RCC 7860 (cell line): ENCODE measurements around the gene ABLIM2.
"Not testable (repeated sequence)": the region's sequence is repeated elsewhere in the genome, so short reads cannot be mapped to it uniquely, and the experiment has no call there.

Source experiments
- DNase-seq: peaks from one replicate; pipeline ENCODE4 v3.0.0-alpha.2; 2015; ENCODE audit warnings: low spot score
- FAIRE-seq: peaks from 2 replicates; lab custom pipeline; 2012; peaks lifted over from hg19 to GRCh38; lab: Jason Lieb, UNC

The ABLIM2 gene

DNA sequence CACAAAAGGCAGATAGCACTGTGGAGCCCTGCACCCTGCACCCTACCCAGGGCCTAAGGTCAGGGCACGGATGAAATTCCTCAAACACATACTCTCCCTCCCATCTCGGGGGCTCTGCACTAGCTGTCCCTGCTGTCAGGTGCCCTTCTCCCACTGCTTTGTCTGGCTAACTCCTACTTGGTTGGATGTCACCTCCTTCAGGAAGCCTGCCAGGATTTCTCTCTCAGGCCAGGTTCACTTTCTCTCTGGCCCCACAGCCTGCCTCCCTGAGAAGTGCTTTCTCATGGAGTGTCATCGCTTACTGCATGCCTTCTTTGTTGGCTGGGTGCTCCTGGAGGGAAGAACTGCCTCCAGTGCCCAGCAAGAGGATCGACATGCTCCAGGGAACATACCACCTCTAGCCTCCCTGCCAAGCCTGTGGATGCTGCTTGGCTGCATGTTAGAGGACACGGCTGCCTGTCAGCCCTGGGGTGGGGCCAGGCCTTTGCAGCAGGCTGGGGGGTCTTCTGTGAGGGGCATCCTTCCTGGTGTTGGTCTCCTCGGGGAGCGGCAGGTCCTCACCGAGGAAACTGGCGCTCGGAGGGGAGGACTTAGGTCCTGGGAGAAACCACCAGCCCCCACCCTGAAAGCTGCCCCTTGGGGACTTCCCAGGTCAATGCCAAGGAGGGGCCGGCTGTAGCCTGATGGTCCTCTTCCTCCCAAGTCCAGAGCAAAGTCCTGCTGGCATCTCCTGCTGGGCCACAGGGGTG is 15.0 kb downstream of the ABLIM2 start:
- DNase-seq = no peak
- no peak for FAIRE-seq

DNA sequence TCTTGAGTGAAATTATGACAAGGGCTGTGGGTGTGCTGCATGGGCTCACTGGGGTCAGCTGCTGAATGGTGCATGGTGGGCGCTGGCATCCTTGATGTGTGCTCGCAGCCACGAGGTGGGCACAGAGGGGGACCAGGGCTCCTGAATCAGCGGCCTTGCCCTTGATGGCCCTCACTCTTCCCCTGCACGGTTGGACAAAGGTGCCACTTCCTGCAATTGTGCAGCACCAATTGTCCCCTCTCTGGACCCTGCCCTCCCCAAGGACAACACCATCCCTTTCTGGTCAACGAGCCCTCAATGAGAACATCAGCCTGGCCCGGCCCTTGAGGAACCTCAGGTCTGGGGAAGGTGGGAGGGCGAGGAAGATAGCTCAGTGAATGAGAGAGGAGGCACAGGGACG is 16.1 kb downstream of the ABLIM2 start:
- no peak for FAIRE-seq

DNA sequence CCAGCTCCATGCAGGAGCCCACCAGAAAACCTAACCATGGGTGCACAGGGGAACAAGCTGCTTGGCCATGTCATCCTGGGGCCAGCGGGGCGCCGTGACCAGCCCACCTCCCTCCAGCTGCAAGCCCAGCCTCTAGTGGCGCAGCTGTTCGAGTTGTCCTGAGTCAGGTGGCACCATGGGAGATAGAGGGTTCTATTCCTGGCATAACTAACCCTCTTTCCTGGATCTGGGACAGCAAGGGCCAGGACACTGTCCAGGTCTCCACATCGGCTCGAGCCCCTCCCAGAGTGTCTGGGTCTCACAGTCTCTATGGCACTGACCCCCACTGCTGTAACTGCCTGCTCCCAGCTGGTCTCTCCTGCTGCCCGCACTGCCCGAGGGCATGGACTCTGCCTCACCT is 16.7 kb downstream of the ABLIM2 start:
- no peak for DNase-seq
- no peak for FAIRE-seq

More for the DNA sequence above, 16.1 kb downstream of the ABLIM2 start:
- DNase-seq = no peak

DNA sequence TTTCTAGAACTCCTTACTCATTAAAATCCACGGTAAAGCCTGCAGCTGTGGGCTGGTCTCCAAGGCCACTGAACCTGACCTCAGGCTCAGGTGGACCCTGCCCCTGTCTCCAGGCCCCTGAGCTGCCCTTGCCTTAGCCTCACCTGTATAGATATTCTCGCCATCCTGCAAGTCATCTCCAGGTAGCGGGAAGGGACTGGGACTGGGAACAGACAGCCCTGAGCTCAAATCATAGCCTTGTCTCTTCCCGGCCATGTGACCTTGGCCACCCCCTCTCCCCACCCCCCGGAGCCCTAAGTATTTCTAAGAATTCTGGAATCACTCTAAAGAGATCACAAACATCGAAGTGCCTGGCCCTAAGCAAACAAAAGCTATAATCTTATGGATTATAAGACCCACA is 17.7 kb downstream of the ABLIM2 start:
- FAIRE-seq (no peak), DNase-seq (no peak)

DNA sequence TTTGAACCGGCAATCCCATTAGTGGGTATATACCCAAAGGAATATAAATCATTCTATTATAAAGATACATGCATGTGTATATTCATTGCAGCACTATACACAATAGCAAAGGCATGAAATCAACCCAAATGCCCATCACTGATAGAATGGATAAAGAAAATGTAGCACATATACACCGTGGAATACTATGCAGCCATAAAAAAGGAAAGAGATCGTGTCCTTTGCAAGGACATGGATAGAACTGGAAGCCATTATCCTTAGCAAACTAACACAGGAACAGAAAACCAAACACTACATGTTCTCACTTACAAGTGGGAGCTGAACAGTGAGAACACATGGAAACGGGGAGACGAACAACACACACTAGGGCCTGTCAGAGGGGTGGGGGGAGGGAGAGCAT is 18.9 kb downstream of the ABLIM2 start:
- DNase-seq, FAIRE-seq: not testable (repeated sequence)

DNA sequence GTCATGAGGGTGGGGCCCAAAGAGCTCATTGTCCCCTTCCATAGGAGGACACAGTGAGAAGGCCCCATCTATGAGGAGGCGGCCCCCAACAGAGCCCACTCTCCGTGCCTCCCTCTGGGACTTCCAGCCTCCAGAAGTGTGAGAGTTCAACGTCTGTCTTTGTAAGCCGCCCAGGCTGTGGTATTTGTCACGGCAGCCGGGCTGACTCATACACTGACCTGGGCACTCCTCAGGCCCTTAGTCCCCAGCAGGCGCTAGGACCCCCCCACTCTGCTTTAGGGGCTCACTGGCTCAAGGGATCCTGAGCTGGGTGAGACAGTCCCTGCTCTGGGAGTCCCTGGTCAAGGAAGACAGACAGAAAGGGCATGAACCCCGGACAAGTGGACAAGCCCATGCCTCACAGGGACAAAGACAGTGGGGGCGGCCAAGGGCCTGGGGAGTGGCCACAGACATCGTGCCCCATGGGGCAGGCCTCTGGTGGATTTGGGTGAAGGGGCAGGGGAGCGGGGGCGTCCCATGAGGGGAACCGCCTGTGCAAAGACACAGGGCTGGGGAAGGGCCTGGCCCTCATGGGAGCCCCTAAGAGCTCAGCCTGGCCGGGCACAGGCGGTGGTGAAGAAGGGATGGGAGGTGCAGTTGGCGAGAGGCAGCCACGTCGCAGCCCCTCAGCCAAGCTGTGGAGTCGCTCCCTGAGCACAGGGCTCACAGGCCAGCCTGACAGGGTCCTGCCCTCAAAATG is 21.5 kb downstream of the ABLIM2 start:
- FAIRE-seq = no peak

DNA sequence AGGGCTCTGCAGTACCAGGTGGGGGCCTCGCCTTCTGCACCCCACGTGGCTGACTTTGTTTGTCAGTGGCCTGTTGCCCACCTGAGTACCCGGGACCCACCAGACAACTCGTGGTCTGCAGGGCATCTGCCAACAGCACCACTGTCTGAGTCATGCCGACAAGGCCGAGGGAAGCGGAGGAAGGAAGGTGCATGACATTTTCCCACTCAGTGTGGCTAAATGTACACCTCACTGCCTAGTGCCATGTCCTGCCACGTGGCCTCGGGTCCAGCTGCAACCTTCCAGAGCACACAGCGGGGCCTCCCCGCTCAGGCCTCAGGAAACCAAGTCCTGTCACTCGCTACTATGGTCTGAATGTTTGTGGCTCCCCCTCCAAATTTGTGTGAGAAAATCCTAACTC is 22.1 kb downstream of the ABLIM2 start:
- DNase-seq = no peak
- FAIRE-seq = no peak

More for the DNA sequence above, 21.5 kb downstream of the ABLIM2 start:
- no peak for DNase-seq

DNA sequence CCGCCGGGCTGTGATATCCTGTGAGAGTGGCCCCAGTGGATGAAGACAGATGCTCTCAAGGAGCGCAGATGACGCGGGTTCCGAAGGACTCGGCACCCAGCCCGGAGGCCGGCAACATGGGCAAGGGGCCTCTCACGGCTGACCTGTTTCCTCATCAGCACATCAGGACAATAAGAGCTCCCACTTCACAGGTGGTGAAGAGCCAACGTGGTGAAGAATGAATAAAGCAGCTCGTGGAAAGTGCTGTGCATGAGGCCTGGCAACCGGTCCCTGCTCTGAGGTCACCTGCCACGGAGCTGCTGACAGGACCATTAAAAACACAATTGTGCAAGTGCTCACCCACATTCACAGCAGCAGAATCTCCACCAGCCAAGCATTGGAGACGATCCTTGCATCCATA is 22.9 kb downstream of the ABLIM2 start:
- DNase-seq (no peak), FAIRE-seq (no peak)

DNA sequence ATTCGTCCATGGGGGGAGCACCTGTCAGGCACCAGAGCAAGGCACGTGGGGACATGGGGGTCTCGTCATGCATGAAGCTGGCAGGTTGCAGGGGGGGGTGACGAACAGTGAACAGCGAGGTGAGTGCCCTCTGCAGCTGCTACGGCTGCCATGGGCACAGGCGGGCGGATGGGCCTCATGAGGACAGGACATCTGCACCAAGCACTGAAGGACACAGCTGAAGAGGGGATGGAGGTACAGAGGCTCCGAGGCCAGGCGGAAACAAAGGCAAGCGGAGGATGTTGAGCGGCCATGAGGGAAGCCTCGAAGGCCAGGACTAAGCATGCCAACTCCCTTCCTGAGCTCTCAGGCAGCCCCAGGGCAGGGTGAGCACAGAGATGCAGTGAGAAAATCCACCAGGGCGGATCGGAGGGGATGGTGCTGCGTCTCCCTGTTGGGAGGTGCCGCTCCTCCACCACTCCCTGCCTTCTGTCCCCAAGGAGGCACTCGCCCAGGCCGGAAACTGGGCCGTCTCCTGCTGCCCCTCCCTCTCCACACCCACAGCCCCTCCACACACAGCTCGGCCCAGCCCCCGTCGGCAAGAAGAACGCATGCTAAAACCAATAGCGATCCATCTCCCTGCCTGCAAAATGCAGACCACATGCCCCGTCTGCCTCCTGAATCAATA is 24.6 kb downstream of the ABLIM2 start:
- FAIRE-seq = no peak

DNA sequence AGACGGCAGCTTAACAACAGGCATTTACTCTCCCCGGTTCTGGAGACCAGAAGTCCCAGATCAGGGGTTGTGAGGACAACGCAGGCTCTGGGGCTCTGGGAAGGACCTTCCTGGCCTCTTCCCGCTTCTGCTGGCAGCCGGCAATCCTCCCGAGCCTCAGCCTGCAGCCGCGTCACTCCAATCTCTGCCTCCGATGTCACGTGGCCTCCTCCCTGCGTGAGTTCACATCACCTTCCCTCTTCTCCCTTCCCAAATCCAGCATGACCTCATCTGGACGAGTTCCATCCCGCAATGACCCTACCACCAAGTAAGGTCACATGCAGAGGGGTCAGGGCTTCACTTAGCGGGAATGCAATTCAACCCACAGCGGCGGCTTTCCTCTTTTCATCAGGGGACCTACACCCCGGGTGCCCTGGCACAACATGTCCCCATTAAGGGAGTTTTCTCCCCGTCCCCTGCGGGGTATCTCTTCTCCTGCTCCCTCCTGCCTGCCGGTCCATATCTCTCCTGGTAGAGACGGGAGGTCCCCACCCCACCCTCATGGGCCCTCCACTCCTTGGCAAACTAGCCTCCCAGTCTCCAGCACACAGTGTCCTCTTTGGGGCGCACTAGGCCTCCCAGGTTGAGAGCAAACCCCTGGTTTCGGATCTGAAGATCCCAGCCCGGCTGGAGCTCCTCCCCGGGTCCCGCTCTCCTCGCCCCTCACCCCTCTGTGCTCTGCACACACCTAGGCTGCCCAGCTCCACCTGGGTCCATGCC is 25.5 kb downstream of the ABLIM2 start:
- FAIRE-seq = no peak
- no peak for DNase-seq

More for the DNA sequence above, 24.6 kb downstream of the ABLIM2 start:
- DNase-seq = no peak

DNA sequence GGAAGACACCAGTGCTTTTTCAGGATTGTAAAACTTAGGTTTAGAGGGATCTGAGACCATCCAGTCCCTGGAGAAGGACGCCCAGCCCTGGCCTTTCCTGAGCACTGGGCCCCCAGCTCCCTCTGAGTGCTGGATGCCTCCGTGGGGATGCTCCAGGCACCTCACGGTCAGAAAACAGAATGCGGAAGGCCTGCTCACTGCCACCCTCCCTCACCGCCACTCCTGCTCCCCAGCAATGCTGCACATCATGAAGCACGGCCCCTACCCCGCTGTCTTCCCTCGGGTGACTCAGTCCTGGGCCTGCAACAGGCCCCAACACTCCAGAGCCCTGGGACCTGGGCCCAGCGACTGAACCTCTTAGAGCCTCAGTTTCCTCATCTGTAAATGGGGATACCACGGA is 26.2 kb downstream of the ABLIM2 start:
- no peak for DNase-seq
- FAIRE-seq = no peak

DNA sequence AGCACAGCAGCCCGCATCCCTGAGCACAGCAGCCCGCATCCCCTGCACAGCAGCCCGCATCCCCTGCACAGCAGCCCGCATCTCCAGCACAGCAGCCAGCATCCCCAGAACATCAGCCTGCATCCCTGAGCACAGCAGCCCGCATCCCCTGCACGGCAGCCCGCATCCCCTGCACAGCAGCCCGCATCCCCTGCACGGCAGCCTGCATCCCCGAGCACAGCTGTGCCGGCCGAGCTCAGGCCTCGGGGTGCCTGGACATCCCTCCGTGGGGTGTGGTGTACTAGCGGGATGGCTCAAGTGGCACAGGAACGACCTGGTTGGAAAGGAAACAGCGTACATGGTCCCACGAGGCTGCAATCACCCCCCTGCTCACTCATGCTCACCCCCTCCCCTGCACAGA is 26.8 kb downstream of the ABLIM2 start:
- no peak for DNase-seq
- no peak for FAIRE-seq

DNA sequence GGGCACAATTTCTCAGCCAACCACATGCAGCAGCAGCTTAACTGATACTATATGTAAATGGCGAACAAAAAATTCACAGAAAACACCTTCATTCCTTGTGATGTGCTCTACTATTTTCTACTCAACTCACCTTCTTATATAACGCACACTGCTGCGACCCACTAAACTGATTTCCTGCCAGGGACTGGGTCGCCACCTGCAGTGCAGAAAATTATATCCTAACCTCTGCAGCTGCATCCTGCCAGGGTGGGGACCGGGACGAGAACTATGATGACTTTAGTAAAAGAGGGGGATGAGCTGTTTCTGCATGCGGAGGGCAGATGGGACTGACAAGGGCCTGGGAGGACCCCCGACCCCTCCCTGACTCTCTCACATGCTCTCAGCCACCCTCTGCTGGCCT is 27.4 kb downstream of the ABLIM2 start:
- DNase-seq (no peak), FAIRE-seq (no peak)

DNA sequence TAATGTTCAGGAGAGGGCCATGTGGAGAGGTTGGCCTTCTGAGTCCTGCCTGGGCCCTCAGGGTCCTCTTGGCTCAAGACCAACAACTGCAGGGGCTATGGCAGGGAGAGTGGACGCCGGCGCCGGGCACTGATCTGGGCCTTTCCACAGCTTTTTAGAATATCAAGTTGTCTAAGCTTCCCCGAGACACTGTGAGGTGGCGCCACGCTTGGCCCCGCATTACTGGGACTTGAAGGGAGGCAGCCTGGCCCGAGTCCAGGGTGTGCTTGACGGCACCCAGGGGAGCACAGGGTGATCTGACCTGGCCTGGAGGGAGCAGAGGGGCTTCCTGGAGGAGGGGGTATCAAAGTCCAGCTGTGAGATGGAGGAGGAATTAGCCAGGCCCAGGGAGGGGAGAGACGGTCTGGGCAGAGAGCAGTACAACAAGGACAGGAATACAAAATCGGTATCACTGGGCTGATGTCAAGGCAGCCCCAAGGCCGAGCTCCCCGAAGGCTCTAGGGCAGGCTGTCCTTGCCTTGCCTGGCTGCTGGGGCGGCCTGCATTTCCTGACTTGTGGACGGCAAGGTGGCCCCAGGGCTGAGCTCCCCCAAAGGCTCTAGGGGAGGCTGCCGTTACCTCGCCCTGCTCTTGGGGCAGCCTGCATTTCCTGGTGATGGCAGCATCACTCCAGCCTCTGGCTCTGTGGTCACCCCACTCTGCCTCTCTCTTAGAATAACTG is 28.1 kb downstream of the ABLIM2 start:
- DNase-seq (no peak), FAIRE-seq (no peak)

DNA sequence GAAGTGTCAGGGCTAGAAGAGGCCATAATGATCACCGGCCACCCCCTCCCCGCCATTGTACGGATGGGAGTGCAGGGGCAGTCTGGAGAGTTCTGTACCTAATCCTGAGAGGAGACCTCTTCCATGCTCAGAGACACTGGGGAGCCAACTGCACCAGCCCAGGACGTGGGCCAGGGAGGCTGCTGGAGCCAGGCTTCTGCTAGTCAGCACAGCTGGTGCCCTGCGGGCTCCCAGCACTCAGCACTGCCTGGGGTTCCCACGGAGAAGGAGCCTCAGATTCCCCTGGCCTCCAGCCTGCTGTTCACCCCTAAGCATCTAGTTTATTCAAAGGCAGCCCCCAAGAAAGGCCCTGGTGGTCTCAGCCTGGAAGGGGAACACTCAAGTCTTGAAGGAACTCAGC is 28.8 kb downstream of the ABLIM2 start:
- FAIRE-seq = no peak
- no peak for DNase-seq

DNA sequence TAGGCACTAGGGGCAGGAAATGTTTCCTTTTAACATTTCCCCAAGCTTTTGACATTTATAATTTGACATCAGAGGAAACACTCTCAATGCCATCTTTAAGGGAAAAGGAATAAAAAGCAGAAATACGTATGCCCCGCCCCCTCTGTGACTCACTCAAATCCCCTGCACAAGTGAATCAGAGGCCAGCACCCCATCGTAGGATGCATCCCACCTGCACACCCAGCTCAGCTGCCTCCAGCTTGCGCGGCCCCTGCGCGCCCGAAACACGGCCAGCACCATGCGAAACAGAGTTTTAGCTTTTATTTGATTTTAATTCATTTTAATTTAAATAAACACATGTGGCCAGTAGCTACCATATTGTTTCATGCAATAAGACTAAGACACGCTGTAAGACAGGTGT is 29.5 kb downstream of the ABLIM2 start:
- FAIRE-seq (no peak), DNase-seq (no peak)

DNA sequence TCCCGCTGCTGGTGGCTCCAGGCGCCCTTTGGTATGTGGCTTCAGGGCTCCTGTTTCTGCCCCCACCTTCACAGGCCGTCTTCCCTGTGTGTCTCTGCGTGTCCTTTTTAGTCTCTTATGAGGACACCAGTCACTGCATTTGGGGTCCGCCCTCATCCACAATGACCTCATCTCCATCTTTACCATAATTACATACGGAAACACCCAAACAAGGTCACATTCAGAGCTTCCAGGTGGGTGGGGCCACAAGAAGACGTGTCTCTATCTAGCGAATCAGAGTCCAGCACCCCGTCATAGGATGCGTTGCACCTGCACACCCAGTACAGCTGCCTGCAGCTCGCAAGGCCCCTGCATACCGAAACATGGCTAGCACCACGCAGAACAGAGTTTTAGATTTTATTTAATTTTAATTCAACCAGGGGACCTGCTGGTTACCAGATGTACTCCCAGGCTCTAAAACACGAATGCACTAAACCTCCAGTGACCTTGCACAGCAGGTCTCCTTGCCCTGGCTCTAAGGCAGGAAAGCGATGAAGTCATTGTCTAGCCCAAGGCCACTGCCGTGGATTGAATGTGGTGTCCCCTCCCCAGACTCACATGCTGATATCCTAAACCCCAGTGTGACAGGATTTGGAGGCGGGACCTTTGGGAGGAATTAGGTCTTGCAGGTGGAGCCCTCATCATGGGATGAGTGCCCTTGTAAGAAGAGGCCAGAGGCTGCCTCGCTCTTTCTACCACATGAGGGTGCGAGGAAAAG is 30.3 kb downstream of the ABLIM2 start:
- DNase-seq = no peak
- no peak for FAIRE-seq

DNA sequence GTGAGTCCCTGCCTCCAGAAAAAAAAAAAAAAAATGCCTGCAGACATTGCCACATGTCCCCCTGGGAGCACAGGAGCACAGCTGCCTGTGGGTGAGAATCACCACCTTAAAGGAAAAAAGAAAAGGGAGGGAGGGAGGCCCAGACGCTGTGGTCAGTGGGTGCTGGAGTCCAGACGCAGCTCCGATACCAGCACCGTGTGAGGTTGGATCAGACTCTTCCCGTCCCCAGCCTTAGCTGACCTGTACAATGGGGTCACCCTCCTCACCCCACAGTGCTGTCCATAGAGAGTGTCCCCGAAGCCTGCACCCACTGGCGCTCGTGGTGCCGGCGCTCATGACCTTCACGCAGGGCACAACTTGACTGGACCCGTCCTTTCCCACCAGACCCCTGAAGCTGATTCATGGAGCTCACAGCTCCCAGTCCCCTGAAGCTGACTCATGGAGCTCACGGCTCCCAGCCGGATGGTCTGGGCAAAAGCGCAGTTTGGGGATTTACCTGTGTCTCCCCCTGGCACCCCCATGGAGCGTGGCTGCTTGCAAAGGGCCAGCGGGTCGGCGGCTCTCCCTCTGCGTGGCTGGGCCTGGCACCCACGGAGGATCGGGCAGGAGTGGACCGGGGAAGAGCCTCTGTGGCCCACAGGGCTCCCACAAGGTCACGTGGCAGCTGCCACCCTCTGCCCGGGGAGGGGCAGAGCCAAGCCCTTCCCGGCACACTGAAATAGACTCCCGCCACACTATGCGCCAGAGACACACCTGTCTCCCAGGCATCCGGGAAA is 31.4 kb downstream of the ABLIM2 start:
- FAIRE-seq (no peak), DNase-seq (no peak)

DNA sequence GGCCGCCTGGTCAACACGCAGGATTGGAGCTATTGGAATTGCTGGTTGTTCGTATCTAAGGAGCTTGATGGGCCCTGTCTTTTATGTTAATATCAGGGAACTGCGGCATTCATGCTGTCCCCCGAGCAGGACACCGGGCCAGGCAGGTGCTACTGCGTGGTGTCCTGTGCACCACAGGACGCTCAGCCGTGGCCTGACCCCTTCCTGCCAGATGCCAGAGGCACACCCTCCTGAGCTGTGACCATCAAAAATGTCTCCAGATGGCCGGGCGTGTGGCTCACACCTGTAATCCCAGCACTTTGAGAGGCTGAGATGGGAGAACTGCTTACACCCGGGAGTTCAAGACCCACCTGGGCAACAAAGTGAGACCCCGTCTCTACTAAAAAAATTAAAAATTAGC is 32.1 kb downstream of the ABLIM2 start:
- DNase-seq = no peak

More for the DNA sequence above, 32.1 kb downstream of the ABLIM2 start:
- no peak for FAIRE-seq
